Non-pigmented ciliary epithelial cell (primary cell): ENCODE data around the gene CDON.

Experiments
- DNase-seq: peaks from one replicate; pipeline ENCODE4 v3.0.0-alpha.2; 2010; ENCODE audit warnings: low read depth

Gene CDON, protein sequence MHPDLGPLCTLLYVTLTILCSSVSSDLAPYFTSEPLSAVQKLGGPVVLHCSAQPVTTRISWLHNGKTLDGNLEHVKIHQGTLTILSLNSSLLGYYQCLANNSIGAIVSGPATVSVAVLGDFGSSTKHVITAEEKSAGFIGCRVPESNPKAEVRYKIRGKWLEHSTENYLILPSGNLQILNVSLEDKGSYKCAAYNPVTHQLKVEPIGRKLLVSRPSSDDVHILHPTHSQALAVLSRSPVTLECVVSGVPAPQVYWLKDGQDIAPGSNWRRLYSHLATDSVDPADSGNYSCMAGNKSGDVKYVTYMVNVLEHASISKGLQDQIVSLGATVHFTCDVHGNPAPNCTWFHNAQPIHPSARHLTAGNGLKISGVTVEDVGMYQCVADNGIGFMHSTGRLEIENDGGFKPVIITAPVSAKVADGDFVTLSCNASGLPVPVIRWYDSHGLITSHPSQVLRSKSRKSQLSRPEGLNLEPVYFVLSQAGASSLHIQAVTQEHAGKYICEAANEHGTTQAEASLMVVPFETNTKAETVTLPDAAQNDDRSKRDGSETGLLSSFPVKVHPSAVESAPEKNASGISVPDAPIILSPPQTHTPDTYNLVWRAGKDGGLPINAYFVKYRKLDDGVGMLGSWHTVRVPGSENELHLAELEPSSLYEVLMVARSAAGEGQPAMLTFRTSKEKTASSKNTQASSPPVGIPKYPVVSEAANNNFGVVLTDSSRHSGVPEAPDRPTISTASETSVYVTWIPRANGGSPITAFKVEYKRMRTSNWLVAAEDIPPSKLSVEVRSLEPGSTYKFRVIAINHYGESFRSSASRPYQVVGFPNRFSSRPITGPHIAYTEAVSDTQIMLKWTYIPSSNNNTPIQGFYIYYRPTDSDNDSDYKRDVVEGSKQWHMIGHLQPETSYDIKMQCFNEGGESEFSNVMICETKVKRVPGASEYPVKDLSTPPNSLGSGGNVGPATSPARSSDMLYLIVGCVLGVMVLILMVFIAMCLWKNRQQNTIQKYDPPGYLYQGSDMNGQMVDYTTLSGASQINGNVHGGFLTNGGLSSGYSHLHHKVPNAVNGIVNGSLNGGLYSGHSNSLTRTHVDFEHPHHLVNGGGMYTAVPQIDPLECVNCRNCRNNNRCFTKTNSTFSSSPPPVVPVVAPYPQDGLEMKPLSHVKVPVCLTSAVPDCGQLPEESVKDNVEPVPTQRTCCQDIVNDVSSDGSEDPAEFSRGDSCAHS (N-terminal part only)

DNA sequence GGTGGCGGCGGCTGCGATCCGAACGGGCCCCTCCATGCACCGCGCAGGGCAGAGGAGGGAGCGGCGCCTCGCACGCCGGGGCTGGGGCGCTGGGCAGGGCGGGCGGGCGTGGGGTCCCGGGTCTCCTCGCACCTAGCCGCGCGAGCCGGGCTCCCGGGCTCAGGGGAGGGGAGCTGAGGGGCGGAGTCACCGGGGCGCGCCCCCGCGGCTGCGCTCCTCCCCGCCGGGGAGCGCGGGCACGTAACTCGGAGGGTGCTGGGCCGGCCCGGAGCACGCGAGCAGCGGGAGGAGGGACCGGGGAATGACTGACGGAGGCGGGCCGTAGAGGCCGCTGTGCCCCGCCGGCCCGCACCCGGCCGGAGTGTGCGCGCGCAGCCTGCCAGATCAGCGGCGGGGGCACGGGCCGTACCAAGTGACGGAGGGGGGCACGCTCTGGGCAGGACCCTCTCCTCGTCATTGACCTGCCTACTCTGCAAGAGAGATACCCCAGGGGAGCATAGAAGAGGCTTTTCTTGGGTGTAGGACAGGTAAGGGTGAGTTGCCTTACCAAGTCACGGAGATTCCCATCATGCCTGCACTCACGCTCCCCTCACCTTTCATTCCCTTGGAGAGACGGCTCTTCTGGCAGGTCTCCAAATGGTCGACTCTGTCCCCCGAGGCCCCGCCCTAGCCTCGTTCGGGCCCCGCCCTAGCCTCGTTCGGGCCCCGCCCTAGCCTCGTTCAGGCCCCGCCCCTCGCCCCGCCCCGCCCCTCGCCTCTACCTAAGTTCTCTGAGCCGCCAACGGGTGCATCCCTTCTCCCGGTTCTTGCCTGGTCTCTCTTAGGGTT is at the start of gene CDON:
CDON (minus strand) TSS at position 188 of the 828 bp plus-strand sequence. CDS start 39,390 bp downstream, outside the sequence.
- DNase-seq, result peak; percentile 51

DNA sequence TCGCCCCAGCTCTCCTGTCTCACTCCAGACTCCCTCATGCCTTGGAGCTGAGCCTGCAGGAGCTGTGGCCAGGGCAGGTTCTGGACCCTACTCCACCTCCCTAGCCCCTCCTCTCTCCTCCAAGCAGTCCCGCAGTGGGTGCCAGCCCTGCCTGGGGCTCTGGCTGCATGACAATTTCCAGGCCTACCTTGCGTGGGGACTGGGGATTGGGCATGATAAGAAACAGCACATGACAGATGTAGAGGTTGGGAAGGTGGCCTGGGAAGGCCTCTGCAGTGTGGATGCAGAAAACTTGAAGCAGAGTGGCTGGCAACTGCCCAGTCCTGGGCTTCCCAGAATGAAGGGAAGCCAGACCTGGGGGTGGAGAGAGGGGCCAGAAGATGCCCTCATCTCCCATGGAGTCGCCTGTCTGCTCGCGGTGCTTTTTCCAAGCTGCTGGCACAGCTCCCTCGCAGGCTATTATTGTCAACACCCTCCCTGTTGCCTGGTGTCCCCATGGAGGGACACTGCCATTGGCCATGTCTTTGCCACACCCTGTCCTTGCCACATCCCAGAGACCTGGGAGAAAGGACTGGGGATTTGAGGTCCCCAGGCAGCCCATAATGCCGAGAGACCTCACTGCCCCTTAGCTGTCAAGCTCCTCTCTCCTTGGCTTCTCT is 48.9 kb upstream of the CDON start:
- no peak for DNase-seq

DNA sequence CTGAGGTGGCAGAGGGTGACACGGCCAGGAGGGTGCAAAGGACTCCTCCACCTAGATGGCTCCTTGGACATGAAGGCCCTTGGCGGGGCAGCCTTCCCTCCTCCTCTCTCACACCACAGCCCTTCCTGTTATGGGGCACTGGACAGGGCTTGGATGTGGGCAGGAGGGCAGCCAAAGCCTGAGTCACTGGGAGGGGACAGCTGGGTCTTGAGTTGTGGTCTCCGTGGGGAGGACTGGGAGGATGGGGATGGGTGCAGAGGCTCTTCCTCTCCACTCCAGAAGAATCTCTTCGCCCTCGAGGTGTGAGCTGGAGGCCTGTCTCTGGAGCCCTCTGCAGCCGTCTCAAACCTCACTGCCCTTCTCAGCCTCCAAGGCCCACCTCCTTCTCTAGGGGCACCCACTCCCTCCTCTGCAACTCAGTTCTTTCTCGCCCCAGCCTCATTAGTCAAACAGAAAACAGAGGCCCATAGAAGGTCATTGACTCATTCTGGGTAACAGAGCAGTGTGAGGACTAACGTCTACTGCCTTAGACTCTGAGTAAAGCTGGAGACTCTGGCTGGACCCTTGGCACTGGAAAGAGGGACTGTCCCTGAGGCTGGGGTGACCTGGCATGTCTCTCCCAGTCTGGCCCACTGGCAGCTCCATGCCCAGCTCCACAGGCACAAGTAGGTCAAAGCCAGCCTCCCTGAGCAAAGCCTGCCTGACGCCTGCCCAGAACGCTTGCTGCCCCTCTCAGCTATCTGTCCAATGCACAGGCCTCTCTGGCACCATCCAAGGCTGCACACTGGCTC is 47.5 kb upstream of the CDON start:
- DNase-seq, result no peak

DNA sequence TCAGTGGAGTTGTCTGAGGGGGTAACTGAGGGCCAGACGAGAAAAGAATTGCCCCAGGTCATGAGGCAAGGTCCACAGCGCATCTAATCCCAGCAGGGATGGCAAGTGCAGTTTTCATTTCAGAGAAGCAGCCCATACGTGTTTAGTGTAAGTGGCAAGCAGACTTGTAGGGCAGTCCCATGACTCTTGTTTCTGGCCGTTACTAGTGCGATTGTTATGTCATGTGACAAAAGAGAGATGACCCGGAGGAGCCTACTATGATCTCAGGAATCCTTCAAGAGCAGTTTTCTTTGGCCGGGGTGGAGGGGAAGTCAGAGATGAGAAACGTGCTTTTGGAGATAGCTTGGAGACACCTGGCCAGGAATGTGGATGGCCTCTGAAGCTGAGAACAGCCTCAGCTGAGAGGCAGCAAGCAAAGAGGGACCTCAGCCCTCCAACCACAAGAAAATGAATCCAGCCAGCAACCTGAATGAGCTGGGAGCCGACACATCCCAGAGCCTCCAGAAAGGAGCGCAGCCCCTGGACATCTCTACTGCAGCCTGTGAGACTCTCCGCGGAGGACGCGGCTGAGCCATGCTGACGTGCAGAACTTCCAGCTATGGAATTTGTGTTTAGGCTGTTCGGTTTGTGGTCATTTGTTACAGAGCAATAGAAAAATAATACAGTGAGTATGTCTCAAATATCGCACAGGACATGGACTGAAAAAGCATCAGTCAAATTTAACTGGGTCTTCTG is 44.1 kb upstream of the CDON start:
- DNase-seq, result no peak

DNA sequence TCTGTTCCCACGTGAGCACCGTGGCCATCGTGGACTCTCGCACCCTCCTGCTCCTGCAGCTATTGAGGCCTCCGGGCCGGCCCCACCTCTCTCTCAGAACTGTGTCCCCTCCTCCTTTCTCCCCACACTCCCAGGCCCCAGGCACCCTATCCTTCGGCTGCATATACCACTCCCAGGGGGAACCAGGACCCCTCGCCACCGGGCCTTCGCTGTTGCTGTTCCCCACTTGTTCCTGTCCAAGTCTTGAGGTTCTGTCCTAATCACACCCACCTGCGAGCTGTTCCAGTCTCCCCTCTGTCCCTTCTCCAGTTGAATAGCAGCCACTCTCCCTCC is 43.0 kb upstream of the CDON start:
- no peak for DNase-seq

DNA sequence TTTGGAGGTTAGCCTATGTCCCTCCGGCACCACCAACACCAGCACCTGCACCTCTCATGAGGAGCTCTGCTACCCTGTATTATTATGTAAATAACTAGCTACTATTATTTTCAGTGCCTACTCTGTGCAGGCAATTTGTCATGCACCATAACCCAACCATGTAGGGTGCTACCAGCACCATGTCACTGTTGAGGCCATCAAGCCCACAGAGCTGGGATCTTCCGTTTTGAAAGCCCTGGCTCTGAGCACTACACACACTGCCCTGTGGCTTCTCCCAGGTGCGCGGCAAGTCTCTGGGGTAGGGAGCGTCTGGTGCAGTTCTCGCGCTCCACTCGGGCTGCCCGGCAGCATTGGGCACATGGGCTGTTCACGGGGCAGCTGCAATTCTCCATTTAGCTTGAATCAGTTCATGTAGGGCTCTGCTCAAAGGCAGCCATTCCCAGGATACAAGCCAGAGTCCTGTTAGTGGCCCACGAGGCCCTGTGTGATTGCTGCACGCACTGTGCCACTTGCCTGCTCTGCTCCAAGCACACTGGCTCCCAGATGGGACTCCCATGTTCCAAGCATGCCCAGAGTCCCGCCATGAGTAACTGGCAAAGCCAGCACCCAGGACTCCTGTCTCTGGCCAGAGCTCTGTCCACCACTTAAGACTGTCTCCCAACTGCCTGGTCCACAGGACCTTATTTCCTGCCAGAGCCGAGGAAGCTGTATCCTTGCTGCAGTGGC is 42.5 kb upstream of the CDON start:
- no peak for DNase-seq

DNA sequence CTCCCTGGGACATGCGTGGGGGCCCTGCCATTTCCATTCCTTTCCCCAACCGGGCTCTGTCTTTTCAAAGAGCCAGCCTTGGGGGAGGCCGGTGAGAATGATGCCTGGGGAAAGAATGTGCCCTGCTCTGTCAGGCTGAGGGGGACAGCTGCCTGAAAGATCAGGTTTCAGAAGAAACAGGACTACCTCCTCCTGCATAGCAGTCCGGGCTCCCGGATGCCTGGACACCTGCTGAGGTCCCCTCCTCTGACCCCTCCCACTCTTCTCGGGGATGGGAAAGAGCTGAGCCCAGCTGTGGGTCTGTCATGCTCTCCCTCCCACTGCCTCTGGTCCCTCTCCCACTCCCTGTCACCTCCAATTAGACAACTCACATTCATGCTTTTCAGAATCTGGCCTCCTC is 41.8 kb upstream of the CDON start:
- DNase-seq, result no peak

DNA sequence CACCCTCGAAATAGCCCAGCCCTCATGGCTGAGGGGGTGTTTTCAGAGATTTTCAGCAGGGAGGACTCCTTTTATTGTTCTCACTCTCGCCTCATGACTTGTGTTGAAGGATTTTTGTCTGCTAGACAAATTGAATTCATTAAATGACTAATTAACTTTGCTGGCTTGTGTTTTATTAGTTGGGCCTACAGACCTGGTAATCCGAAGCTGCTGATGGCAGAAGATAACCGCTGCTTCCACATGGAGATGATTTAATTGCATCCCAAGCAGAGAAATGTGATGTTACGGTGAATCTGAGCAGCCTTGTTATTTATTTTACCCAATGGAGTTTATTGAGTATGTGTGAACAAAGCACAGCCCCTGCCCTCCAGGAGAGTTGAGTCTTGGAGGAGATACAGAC is 40.5 kb upstream of the CDON start:
- no peak for DNase-seq

DNA sequence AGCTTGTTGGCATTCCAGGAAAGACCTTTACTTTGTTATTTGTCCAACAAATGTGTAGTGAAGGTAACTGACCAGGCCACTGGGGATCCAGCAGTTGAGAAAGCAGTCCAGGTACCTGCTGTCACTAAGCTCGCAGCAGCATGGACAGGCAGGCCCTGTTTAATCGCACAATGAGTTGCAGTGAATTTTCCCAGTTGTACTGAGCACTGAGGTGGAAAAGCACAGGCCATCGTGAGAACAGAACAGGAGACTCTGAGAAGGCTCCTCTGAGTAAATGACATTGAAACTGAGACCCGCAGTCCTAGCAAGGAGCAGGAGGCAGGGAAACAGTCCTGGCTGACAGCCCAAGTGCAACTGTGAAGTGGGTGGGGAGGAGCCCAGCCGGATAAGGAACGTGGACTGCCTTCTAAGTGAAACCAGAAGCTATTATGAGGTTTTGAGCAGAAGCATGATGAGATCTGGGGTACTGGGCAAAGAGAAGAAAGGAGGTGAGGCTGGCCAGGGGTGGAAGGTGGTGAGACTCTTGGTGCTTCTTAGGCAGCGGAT is 39.8 kb upstream of the CDON start:
- no peak for DNase-seq

DNA sequence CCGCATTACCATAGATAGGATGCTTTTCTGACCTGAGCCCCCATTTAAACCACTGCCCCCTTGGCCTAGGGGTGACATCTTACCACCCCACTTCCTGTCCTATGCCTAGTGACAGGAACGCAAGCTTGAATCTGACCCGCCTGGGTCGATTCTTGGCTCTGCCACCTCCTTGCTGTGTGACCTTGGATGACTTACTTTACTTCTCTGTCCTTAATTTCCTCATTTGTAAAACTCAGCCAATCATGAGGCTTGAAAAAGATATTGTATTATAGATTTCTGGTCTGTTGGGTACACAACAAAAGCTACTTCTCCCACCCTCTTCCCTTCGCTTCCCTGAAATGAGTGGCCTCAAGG is 39.2 kb upstream of the CDON start:
- no peak for DNase-seq

DNA sequence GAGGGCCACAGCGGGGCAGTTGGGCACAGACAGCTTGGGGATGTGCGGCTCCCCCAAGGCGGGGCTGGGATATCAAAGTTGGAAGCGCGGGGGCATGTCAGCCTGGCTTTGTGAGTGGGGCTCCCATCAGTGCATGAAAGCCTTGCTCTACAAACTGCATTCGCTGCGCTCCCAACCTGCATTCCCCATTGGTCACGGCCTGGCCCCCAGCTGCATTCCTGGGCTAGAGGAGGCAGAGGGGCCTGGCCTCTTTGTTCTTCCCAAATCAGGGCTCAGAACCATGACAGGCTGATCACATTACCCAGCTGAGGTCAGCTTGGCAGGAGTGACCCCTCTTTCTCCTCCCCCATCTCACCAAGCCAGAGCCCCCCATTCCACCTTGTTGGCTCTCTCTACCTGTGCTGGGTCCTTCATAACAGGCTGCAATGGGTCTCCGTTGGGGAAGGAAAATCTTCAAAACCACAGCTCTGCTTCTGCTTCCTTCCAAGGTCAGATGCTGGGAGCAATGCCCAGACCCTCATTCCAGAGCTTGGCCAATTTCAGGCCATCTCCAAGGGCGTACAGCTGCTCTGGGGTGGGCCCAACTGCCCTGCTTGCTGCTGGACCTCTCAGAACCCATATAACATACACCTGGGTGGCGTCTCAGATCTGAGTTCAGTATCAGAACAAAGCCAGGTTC is 38.7 kb upstream of the CDON start:
- no peak for DNase-seq

DNA sequence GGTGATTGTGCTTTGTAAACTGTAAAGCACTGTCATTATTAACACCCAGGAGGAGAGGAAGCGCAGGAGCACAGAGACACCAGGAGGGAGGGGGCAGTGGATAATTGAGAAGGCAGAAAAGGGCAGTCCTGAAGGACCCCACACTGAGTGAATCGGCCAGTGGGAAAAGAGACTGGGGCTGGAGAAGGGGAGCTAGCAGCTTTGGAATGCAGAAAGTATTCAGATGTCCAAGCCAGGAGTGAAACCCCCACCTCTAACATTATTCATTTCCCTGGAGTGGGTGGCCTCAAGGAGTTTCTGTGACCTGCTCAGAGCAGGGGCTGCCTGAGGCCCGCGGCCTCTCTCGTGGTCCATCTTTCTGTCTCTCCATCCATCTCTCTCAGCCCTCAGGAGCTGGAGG is 38.0 kb upstream of the CDON start:
- DNase-seq, result no peak

DNA sequence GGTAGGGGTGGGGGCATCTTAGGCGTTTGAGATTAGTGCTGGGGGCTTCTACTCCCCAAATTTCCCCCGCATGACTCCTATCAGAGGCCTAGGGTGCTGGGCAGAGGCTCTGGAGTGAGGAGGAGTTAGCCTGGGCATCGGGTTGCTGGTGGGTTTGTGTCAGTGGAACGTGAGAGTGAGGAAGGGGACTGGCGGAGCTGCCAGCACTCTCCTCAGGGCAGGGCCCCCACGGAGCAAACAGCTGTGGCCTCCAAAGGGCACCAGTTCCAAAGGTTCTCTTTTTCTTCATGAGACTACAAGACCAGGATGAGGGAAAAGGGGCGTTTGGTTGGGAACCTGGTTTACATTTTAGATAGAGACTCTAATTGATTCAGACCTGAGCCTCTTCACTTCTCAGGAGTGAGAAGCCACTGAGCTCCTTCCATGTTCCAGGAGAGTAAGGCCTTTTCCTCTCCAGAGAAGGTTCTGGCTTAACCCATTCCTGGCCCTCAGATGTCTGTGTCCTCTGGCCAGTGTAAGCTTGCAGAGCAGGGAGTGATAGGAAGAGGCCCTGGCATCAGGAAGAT is 35.6 kb upstream of the CDON start:
- DNase-seq, result no peak

DNA sequence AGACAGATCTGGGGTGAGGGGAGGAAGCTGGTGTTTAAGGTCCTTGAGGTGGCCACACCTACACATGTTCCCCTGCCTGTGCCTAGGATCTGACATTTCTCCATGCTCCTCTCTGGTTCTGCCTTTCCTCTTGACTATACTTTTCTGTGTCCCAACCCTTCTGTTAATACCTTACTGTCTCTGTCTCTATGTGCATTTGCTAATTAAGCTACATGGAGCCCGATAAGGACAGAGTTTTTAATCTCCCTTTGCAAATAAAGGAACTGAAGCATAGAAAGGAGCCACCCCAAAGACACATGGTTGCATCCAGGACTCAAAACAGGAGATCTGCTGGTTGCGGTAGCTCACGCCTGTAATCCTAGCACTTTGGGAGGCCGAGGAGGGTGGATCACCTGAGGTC is 33.1 kb upstream of the CDON start:
- no peak for DNase-seq

DNA sequence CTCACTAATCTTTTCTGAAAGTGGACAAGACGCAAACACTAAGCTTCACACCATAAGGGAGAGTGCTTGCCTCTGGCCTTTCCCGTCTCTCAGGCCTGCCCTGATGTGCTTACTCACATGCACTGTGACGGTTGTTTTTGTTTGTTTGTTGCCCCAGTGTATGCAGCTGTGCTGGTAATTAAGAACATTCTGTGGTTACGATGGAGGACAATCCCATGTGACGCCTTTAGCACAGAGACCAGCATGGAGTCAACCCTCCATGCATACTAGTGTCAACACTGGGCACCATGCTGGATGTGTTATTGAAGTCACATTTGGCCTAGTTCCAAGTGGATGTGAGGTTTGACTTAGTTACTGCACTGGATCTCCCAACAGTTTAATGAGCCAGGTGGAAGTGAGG is 27.8 kb upstream of the CDON start:
- DNase-seq, result no peak

DNA sequence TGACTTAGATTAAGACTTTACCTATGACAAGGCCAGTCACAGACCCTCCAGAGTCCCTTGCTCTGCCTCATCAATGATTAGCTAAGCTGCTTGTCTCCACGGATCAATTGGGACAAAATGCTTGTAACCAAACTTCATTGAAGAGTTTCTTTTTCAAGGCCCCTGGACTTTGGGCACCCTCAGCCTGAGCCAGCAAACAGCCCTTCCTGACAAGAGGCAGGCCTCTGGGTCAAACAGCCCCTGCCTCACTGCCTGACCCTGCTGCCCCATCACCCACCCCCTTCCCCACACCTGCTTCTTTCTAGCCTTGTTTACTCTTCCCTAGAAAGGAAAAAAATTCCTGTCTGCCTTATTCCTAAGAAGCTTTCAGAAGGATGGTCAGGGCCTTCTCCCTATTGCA is 26.3 kb upstream of the CDON start:
- DNase-seq, result no peak

DNA sequence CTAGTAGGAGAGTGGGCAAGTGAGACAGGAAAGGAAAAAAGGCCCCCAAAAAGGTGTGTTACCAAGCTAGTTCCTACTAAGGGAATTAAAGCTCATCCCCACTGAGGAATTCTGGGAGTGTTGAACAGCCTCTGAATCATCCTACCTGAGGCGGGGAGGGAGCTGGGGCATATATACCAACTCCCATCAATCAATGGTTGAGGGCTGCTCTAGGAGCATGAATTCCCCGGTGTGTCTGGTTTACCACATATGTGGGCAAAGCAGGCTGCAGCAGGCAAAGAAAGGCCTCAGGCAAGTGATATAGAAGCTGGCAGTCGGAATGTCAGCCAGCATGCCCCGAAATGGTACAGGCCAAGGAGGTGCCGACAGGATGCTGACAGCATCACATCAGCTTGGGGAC is 23.6 kb upstream of the CDON start:
- no peak for DNase-seq

DNA sequence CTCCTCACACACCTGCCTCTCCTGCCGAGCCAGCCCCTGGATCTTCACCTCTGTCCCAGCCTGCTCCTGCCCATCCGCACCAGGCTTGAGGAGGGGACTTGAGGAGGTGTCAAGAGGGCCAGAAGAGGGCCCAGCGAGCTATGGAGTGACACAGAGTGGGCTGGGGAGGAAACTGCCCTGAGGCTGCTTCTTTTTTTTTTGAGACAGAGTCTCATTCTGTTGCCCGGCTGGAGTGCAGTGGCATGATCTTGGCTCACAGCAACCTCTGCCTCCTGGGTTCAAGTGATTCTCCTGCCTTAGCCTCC is 21.9 kb upstream of the CDON start:
- DNase-seq, result no peak
